G401.6 (cell line): ENCODE data around the gene FAM193A.
"Not testable (repeated sequence)": the region's sequence is repeated elsewhere in the genome, so short reads cannot be mapped to it uniquely, and the experiment has no call there.

Source experiments
- FAIRE-seq: peaks from 2 replicates; lab custom pipeline; 2012; peaks lifted over from hg19 to GRCh38; lab: Jason Lieb, UNC

FAM193A gene

DNA sequence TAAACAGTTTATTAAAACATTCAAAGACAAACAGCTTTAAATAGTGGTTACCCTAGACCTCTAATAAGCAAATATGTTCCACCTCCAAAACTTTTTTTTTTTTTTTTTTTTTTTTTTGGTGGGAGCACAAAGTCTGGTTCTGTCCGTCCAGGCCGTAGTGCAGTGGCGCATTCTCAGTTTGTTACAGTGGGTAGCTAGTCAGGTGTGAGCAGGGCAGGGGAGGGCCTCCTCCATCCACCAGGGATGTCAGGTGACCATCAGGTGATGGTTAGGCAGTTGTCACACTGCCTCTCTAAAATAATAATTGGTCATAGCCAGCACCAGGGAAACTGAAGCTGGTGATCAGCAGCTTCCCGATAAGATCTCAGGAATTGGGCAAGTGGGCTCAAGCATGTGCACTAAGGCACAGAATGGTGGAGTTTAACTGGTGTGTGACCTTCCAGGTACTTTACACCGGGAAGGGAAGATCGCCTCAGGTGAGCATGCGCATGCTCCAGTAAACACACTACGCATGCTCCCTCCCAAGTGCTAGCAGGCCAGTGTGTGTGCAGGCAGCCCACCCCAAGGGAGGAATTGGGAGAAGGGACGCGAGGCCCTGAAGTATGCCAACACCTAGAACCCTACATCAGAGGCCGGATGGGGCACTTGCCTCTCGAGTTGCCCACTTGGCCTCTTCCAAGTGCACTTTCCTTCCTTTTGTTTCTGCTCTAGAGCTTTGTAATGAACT, 192.5 kb downstream of the FAM193A start:
- FAIRE-seq, result no peak

DNA sequence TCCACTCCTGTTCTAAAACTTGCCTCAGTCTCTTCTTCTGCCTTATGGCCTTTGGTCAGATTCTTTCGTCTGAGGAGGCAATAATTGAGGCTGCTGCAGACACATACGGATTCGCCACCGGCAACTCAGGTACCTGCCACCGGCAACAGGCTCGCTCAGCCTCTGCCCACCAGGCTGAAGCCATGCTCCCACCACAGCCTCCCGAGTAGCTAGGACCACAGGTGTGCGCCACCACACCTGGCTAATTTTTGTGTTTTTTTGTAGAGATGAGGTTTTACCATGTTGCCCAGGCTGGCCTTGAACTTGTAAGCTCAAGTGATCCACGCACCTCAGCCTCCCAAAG, 193.1 kb downstream of the FAM193A start:
- no peak for FAIRE-seq

DNA sequence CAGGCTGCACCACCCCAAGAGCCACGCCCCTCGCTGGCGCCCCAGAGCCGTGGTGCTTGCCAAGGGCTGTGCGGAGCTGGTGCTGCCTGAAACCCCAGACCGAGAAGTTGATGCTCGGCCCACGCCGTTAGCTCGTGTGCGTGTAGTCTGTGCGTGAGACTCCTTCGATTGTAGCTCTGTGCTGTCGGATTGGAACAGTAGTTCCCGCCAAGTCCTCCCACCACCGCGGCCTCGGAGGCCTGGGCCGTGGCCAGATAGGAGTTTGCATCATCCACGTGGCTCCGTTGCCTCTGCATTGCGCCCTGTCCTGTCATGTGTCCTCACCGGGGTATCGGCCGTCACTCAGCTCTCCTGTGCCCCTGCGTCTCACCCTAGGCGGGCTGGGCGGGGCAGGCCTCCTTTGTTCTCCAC, 195.5 kb downstream of the FAM193A start:
- FAIRE-seq, result no peak

DNA sequence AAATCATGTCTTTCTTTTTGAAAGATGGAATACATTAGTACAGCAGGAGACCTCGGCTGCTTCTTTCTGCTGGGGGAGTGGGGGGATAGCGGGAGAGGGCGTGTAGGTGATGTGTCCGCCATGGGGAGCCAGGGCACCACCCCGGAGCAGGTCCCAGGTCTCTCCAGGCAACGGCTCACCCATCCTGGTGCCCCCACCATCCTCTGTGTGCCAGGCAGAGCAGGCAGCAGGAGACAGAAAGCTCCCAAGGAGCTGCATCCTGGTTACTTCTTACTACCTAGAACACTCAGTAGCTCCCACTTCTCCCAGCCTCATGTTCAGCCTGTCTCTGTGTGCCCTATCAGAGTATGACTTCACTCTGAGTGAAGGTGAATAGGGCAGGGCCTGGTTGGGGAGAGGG, 196.1 kb downstream of the FAM193A start:
- no peak for FAIRE-seq

DNA sequence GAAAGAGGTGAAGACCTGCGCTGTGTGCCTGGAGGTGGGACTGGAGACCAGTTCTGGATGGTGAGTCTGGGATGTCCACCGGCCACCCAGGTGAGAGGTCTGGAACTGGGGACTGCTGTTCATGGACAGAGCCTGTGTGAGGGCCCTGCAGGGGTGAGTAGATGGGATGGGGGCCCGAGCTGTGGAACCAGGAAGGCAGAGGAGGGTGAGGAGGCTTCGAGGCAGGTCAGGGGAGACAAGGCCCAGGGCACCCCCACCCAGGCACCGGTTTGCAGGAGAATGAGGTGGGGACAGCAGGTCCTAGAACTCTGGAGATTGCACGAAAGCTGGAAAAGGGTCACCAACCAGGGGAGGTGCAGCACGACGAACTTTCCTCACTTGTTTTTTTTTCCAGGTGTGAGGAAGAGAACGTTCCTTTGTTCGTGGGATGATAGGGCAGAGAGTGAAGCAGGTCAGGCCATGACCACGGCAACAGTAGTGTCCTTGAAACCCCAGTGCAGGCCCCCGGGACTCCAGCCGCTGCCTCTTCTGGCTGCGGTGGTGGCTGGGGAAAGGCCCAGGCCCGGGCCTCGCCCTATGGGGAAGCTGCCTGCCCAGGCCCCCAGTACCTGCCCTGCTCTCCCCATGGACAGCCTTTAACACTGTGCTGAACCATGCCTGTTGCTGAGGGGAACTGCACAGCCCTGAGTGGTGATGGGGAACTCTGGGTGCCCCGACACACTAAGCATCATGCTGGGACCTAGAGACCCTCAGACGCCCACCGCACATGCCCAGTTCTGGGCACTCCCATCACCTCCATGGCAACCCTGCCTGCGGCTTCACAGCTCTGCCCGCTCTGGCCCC, 196.8 kb downstream of the FAM193A start:
- no peak for FAIRE-seq

DNA sequence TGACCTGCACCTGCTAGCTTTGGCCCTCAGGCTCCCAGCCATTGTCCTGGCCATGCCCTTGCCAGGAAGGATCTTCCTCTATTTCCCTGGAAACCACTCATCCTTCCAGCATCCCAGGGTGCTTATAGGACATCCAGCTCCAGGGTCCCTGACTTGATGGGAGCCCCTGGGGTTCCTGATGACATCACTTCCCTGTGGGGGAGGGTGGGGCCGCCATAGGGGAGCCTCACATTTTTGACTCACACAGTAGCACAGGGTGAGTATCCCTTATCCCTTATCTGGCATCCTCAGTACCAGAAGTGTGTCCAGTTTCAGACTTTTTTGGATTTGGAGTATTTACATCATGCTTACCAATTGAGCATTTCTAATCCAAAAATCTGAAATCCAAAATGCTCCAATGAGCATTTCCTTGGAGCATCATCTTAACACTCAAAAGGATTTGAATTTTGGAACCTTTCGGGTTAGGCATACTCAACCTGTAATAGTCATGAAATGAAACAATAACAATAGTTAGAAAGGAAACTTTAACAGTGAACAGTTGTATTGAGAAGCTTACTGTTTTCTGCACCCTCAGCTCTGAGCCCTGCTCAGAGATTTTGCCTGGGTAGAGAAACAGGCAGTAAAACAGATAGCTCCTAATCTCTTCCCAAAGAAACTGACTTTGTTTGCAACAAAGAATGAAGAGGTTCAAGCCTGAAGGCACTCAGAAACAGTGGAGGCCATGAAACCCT, 197.6 kb downstream of the FAM193A start:
- no peak for FAIRE-seq

DNA sequence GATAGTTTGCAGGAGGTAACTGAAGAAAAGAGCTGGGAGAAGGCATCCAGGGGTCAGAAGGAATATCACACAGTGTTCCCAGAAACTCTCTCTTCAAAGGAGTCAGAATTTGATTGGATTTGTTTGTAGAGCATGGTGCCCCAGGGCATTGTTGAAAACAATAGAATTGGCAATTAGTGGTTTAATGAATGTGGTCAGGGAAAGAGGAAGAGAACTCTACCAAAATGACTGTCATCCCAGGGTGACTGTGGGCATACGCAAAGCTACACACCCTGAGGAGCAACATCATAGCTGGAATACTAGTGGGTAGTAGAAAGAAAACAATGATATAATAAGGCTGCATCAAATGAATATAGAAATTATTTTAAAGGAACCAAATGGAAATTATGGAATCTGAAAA, 198.2 kb downstream of the FAM193A start:
- no peak for FAIRE-seq

DNA sequence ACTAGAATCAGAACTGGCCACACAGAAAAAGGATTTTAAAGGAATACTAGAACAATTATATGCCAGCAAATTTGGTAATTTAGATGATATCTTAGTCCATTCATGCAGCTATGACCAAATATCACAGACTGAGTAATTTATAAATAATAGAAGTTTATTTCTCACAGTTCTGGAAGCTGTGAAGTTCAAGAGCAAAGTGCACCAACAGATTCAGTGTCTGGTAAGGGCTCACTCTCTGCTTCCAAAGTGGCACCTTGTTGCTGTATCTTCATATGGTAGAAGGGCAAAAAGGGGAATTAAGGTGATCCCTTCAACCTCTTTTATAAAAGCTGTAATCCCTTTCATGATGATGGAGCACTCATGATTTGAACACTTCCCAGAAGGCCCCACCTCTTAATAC, 199.4 kb downstream of the FAM193A start:
- FAIRE-seq, result no peak

DNA sequence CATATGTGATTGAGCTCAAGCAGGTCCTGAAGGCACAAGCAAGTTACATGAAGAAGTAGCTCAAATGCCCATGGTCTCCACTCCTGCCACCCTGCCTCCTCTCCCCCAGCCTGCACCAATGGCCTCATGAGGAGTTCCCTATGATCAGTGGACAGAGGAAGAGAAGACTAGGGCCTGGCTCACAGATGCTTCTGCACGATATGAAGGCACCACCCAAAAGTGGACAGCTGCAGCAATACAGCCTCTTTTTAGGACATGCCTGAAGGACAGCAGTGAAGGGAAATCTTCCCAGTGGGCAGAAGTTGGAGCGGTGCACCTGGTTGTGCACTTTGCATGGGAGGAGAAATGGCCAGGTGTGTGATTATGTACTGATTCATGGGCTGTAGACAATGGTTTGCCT, 201.8 kb downstream of the FAM193A start:
- not testable (repeated sequence) for FAIRE-seq

DNA sequence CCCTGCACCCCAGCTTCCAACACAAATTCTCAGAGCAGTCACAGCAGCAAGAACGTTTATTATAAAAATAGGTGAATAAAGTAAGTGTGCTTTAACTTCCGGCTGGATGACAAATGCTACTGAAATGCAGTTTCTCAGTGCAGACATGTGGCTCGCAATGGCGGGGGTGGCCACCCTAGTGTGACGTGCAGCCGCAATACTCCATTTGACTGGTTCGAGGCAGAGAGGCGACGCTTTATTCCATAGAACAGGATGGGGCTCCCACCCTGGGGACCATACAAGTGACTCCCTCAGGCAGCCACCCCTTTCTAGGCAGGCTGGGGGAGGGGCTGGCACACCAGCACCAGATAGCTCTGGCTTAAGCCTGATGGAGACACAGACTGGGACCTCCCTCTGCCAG, 205.2 kb downstream of the FAM193A start:
- no peak for FAIRE-seq

DNA sequence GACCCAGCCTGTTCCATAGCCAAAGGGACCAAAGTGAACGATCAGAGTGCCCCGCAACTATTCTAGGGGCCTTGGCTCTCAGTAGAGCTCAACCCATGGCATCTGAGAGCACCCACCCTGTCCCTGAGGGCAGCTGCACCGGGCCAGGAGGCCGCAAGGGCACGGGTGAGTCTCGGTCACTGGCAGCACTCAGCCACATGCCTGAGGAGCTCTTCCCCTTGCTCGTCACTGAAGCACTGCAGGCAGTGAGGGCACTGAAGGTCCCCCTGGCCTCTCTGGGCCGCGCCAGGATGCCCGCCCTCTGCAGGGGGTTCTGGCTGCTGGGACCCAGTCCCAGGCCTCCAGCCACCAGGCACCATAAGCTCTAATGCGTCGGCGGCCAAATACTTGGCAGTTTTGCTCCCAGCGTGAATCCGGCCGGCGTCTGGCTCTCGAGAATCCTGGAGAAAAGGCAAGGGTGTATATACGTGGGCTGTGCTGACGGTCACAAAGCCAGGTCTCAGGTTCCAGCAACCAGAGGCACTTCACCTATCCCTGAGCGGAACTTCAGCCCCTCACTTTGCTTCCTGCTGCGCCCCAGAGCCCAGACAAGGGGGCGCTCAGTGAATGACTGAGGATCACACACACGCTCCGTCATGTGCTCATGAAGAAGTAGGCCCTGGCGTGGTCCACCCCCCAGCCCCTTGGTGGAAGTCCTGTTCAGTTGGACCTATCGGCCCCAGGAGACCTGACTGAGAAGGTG, 205.8 kb downstream of the FAM193A start:
- FAIRE-seq, result no peak

DNA sequence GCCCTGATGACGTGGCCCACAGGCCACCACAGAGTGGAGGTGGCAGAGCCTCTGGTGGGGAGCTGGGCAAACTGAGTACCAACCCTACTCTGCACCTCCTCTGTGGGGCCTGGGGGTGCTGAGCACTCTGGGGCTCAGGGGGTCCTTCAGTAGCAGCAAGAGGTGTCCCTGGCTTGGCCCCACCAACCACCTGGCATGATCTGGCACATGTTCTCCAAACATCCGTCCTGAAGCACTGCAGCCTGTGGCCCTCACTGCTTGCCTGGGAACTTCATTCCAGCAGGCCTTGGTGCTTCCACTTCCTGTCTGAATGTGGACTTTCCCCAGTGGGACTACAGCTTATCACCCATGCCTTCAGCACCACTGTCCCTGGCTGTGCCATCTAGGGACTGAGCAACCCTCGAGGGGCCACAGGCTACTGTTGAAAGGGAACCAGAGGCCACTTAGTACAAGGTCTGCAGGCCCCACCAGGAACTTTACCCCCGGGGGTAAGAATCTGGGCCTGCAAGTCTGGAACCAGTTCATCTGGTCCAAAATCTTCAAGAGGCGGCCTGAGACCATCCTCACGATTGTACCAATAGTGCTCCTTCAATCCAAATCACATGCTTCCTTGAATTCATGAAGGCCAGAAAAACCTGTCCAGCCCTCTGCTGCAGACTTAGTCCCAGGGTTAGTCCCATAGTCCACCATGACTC, 206.5 kb downstream of the FAM193A start:
- FAIRE-seq, result no peak

DNA sequence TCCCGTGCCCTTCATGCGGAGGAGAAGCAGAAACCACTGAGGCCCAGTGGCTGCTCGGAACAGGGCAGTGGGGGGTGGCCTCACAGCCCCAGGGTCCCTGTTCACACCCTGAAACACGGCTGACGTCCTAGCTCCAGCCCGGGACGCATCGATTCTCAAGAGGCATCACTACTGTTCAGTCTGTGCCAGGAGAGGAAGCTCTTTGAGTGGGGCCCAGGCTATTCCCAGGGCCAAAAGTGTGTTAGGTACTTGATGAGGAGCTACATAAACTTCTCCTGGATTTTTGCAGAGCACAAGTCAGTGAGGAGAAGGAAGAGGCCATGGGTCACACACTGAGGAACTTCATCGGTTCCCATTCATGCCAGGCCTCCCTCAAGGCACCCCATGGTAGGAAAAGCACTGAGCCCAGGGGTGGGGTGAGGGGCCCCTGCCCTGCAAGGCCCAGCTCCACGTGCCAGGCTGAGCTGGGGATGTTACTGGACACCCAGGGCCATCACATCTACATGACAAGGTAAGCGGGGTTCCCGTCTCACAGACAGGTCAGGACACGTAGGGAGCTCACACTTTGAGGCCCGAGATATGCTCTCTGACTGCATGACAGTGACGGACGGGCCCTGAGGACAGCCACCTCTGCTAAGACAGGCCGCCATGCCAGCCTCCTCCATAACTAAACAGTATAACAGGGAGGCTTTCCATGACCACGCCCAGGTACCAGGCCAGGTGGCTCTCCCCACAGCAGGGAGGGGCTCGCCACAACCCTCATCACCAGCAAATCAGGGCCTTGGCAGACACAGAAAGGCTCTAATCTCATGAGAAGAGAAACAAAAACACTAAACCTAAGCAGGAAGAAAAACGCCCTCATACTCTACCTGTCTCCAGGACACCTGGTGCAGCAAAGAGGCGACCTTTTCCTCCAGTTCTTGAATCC, 207.3 kb downstream of the FAM193A start:
- FAIRE-seq, result no peak

DNA sequence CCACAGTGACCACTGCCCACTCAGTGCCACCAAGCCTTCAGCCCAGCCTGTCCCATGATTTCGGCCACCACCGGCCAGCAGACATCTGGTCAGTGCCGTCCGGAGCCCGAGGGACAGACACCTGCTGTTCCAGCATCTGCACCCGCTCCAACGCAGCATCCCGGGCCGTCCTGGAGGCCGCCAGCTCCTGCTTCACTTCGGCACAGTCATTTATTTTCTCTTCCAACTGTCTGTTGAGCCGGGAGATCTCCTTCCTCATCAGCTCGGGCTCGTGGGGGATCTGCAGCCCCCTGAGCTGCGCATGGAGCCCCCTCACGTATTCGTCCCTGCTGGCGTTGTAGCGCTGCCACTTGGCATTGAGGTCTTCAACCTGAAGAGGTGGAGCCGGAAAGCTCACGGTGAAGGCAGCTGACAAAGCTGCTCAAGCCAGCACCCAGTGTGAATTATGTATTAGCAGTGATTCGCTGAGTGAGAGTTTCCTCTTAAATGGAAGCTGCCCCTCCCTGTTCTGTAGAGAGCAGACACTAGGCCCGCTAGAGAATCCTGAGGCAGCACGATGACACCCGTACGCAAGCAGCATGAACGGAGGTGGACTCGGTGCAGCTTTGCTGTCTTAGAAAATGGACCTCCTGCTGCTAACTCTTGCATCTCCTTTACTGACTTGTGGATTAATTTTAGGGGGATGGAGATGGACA, 208.3 kb downstream of the FAM193A start:
- no peak for FAIRE-seq

DNA sequence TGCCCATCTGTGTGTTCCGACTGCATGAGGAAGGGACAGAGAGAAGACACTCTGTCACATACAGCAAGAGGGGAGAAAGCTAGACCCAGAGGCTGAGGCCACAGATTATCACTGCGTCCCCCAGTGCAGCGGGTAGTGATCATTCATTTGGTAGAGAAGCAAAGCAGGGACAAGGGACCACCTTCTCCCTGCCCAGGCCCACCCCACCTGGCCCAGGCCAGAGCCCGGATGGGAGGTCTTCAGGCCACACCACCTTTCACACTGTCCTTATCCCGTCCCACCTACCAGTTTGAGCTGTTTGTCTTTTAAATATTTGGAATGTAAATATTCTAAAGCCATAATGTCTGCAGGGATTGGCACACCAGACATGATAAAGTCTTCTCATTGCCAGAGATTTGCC, 209.1 kb downstream of the FAM193A start:
- no peak for FAIRE-seq

DNA sequence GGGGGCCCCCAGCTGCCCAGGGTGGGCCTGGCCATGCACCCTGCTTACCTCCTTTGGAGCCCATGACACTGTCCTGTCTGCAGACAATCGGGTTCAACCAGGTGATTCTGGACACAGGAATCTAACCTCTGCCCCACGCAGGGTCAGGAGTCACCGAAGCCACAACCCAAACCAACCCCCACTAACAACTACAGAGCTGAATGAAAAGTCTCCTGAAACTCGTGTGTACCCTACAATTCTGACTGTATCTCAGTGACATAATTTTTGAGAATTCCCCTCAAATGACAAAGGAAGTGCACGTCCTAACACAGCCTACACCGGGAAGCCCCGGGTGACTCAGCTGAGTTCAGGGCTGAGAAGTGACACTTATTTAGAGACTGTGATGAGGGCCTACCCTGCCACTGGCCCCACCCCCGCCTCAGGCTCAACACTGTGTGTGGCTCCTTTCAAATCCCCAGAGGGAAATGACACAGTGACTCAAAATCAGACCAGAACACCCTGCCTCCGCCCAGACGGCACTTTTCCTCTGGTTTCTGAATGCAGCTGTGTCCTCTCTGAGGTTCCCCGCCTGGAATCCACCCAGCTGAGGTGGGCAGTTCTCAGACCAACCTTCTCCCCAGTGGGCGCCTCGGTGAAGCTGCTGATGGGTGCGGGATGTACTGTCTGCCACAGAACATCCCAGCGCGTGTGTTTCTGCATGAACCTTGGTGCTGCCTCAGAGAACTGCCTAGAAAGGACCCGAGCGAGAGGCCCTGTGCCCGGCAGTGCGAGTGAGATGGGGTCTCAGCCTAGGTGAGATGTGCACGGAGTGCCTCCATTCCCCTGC, 209.7 kb downstream of the FAM193A start:
- no peak for FAIRE-seq

DNA sequence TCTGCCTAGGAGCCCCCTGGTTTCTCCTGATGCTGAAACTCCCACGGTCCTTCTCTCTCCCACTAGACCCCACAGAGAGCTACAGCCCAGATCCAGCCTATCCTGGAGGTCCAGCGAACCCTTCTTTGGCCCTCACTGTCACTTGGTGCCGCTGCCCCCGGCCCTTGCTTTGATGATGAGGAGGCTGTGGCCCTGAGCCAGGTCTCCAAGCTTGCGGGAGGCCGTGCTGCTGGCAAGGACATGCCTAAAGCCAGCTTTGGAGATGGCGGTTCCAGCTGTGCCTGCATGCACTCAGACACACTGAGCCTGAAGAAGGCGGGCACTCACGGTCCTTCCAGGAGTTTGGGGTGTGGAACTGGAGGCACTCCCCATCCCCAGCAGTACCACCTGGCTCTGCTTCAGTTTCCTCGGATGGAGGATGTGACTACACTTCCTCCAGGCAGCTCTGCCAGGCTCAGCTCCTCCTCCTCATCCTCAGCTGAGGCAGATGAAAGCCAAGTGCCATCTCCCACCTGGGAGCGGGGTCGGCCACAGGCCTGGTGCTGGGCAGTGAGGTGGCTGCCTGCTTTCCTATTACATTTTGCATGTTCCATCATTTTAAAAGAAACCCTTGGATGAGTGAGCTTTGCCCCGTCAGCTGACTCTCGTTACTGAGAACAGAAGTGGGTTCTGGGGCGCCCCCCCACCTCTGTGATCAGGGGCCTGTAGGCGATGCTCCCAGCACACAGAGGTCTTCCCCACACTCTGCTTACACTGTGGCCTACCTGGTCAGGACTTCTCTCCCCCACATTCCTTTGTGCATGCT, 210.6 kb downstream of the FAM193A start:
- FAIRE-seq, result no peak
